Hematopoietic multipotent progenitor cell treated with erythropoietin and hydrocortisone succinate and interleukin-3 and kit ligand, for 15 days (in vitro differentiated cells): ENCODE measurements around the gene NOL6.
"Not testable (repeated sequence)": the region's sequence is repeated elsewhere in the genome, so short reads cannot be mapped to it uniquely, and the experiment has no call there.

ENCODE experiments used
- DNase-seq: peaks from one replicate; pipeline ENCODE4 v3.0.0-alpha.2; 2015; ENCODE audit warnings: low spot score

Gene NOL6

GRCh38 chr9:33471361-33471760 is 2.4 kb downstream of the NOL6 start:
- no peak for DNase-seq

- DNase-seq = no peak
Measured at GRCh38 chr9:33469891-33470290, 3.8 kb downstream of the NOL6 start.

GRCh38 chr9:33468797-33469621 is 4.7 kb downstream of the NOL6 start:
- DNase-seq = no peak

GRCh38 chr9:33468215-33468730 is 5.5 kb downstream of the NOL6 start:
- DNase-seq = no peak

GRCh38 chr9:33467526-33467925 is 6.2 kb downstream of the NOL6 start:
- DNase-seq = no peak

- DNase-seq = peak; percentile 76
Measured at GRCh38 chr9:33466565-33467495, 6.9 kb downstream of the NOL6 start.

- no peak for DNase-seq
Measured at GRCh38 chr9:33465596-33466564, 7.8 kb downstream of the NOL6 start.

- no peak for DNase-seq
Measured at GRCh38 chr9:33465096-33465495, 8.6 kb downstream of the NOL6 start.

- no peak for DNase-seq
Measured at GRCh38 chr9:33464045-33464636, 9.6 kb downstream of the NOL6 start.

GRCh38 chr9:33463151-33463550 is 10.6 kb downstream of the NOL6 start:
- no peak for DNase-seq

GRCh38 chr9:33461492-33461891 is 12.2 kb downstream of the NOL6 start:
- DNase-seq = no peak

GRCh38 chr9:33460854-33461253 is 12.9 kb downstream of the NOL6 start:
- no peak for DNase-seq

GRCh38 chr9:33459115-33459514 is 14.6 kb downstream of the NOL6 start:
- no peak for DNase-seq

- no peak for DNase-seq
Measured at GRCh38 chr9:33458444-33458843, 15.3 kb downstream of the NOL6 start.

- DNase-seq = no peak
Measured at GRCh38 chr9:33455945-33456344, 17.8 kb downstream of the NOL6 start.

GRCh38 chr9:33455456-33455855 is 18.3 kb downstream of the NOL6 start:
- DNase-seq = not testable (repeated sequence)

- not testable (repeated sequence) for DNase-seq
Measured at GRCh38 chr9:33454661-33455026, 19.1 kb downstream of the NOL6 start.

GRCh38 chr9:33453999-33454660 is 19.6 kb downstream of the NOL6 start:
- DNase-seq = no peak

GRCh38 chr9:33453286-33453860 is 20.4 kb downstream of the NOL6 start:
- DNase-seq = no peak

GRCh38 chr9:33452828-33453271 is 20.9 kb downstream of the NOL6 start:
- DNase-seq = peak; percentile 55
